ENCODE measurements around the gene ARF4. TPM values are rescaled to one million over a fixed set of nuclear protein-coding genes. Genes with fewer than 3 reads are reported as not detected.

The ARF4 gene
- total RNA-seq (2021) = 132 and 182 TPM in 2 replicates
- percentile 99 among the genes with signal in this experiment for Bru-seq, nascent RNA
- BruChase-seq, experiment 1, labeled RNA remaining after a 2-hour chase = percentile 98 among the genes with signal in this experiment
- percentile 99 among the genes with signal in this experiment for BruChase-seq, experiment 2, labeled RNA remaining after a 6-hour chase
- long read RNA-seq, transcript ARF4-201 (6 exons, 1,660 nt) = major isoform, 523 of 549 reads
- long read RNA-seq, partial matches to known transcripts = 3 of 549 reads
- long read RNA-seq, other reads (novel, unspliced or antisense) = 18 of 549 reads

DNA sequence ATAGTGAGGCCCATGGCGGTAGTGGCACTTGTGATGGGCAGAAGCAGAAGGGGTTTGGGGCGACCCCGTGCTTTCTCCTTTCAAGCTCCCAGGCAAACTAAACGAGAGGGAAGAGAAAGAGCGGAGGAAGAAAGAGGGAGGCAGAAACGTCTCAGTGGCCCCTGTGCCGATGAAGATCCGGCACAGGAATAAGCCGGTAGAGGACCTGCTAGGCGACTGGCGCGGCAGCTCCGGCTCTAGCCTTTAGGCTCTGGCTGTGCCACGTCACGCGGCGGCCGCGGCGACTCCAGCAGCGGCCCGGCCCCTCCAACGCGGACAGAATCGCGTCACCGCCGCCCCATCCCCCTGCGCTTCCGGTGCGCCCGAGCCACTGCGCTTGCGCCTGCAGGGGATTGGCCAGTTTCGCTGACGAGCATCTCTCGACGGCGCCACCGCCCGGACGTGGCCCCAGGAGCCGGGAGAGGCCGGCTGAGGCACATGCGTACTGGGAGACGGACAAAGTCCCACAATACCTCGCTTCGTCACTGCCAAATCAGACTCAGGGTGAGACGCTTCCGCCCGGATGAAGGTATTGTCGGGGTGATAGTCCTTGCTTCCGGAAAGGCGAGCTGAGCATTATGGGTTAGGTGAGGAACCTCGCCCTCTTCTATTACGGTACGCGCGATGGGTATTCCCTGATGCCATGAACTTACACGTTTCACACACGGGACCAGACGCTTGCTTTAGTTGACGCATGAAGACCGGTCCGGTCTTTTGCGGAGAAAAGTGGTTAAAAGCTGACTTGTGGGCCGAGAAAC, at the start of gene ARF4:
Gene ARF4 (minus strand): TSS at position 218 of the 797 bp plus-strand sequence. CDS start 204 bp downstream, at position 14.
- POLR2A ChIA-PET (ENCODE audit: unreplicated experiment) = interaction anchor here (0.7 to 1.4 kb wide), 10 partner anchors 12 to 710 kb away, joined by 3 to 12 read pairs (median 4); partner anchors contain the start of genes DENND6A and PDE12
- peaks cover 40% of the 10 kb centered on the region for H4K20me1 ChIP-seq (ENCODE audit: insufficient read depth)
- no peaks in the 10 kb centered on the region for H3K9me3 ChIP-seq (ENCODE audit: insufficient read depth, low read depth)
- no TSS peak for BruUV-seq (replicated peaks)
- H3K27me3 ChIP-seq (ENCODE audit: insufficient read depth, low read depth) = no peaks in the 10 kb centered on the region
- H2AFZ ChIP-seq = peak within 1 kb of the TSS; percentile 84
- peak within 1 kb of the TSS; percentile 97 for H3K27ac ChIP-seq
- H3K36me3 ChIP-seq (ENCODE audit: low read depth) = peaks cover 19% of the 10 kb centered on the region
- TF ChIP-seq CTCF (conservative IDR thresholded peaks at IDR 0.05) (no peak; the same call in 1 of the 2 replicates), EZH2 (IDR thresholded peaks at IDR 0.05; ENCODE audit: low read depth) (no peak)
- H3K9me2 ChIP-seq (ENCODE audit: insufficient read depth) = no peaks in the 10 kb centered on the region
- peak within 1 kb of the TSS; percentile 80 for H3K4me3 ChIP-seq
- H3K4me1 ChIP-seq (replicated peaks; ENCODE audit: insufficient read depth) = peaks cover 36% of the 10 kb centered on the region
- peak; percentile 97 to 99 for DNase-seq
- CTCF ChIA-PET = interaction anchor here (0.5 kb wide), 1 partner anchor 702 kb away, joined by 3 read pairs; no protein-coding TSS in a partner anchor
- H3K4me2 ChIP-seq = peak within 1 kb of the TSS; percentile 98
- H3F3A ChIP-seq (ENCODE audit: insufficient read depth, low read depth) = peaks cover 56% of the 10 kb centered on the region
- H3K79me2 ChIP-seq (ENCODE audit: low read depth) = peaks cover 63% of the 10 kb centered on the region
- intact Hi-C loops (cut with micrococcal nuclease; ENCODE audit: unreplicated experiment) = loop anchor here (1.0 to 2.0 kb wide), 3 partner anchors 41 to 158 kb away; partner anchors contain the start of genes DENND6A and PDE12

DNA sequence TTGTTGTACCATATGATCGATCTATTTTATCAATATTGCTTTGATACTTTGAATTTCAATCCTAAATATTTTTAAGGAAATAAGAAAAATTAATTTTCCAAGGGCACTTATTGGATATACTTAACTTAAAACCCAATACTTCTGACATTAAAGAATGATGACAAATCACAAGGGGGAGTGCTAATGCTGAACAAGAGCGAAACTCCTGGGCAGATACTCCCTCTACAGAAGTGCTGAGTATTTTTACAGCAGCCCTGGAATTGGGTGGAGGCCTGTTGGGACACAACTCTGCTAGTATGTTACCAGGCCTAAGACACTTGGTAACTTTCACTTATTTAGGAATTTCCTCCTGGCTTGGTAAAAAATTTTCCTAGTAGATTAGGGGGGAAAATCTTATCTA, 49.6 kb upstream of the ARF4 start:
- no TSS peak for BruUV-seq (replicated peaks)
- Histone ChIP-seq H3K4me1 (replicated peaks; ENCODE audit: insufficient read depth) (no peaks in the 10 kb centered on the region), H3K4me2 (no peak overlapping the region), H3K79me2 (ENCODE audit: low read depth) (no peaks in the 10 kb centered on the region), H2AFZ (no peak overlapping the region), H3K27ac (0 out of 2 replicates have a peak overlapping the region, but pooled peaks have one; percentile 37), H3F3A (ENCODE audit: insufficient read depth, low read depth) (0 out of 2 replicates have a peak, but pooled peaks cover 3% of the 10 kb centered on the region), H3K9me3 (ENCODE audit: insufficient read depth, low read depth) (no peaks in the 10 kb centered on the region), H3K27me3 (ENCODE audit: insufficient read depth, low read depth) (no peaks in the 10 kb centered on the region), H3K9me2 (ENCODE audit: insufficient read depth) (no peaks in the 10 kb centered on the region), H3K36me3 (ENCODE audit: low read depth) (peaks cover 16% of the 10 kb centered on the region), H3K4me3 (no peak overlapping the region), H4K20me1 (ENCODE audit: insufficient read depth) (no peaks in the 10 kb centered on the region)
- peak in 1 of 2 experiments; percentile 3 for DNase-seq
- no peak for TF ChIP-seq EZH2 (IDR thresholded peaks at IDR 0.05; ENCODE audit: low read depth)
- no peak; the same call in 1 of the 2 replicates for TF ChIP-seq CTCF (conservative IDR thresholded peaks at IDR 0.05)
- ChIA-PET POLR2A (ENCODE audit: unreplicated experiment) (interaction anchor here (0.5 kb wide), 1 partner anchor 195 kb away, joined by 6 read pairs; no protein-coding TSS in a partner anchor), CTCF (no interaction called here)
- intact Hi-C loops (cut with micrococcal nuclease; ENCODE audit: unreplicated experiment) = no loop called here

DNA sequence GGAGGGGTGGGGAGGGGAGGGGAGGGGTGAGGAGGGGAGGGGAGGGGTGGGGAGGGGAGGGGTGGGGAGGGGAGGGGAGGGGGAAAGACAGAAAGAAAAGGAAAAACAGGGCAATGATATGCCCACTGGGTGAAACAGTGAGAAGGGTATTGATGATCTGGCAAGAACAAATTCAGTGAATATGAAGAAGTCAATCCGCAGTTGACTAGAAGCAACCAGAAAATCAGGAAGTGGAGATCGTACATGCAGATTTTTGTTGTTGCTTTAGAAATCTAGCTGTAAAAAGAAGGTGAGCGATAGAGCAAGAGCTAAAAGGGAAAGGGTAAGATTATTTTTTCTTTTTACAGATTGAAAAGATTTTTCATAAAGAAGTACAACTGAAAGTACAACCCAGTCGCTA, 47.6 kb upstream of the ARF4 start:
- Histone ChIP-seq H3K4me2 (no peak overlapping the region), H3K4me1 (replicated peaks; ENCODE audit: insufficient read depth) (no peaks in the 10 kb centered on the region), H3K4me3 (no peak overlapping the region), H3K79me2 (ENCODE audit: low read depth) (no peaks in the 10 kb centered on the region), H3K36me3 (ENCODE audit: low read depth) (peaks cover 13% of the 10 kb centered on the region), H3K27ac (no peak overlapping the region), H2AFZ (no peak overlapping the region), H3K9me3 (ENCODE audit: insufficient read depth, low read depth) (no peaks in the 10 kb centered on the region), H3K9me2 (ENCODE audit: insufficient read depth) (no peaks in the 10 kb centered on the region), H3K27me3 (ENCODE audit: insufficient read depth, low read depth) (no peaks in the 10 kb centered on the region), H3F3A (ENCODE audit: insufficient read depth, low read depth) (peaks cover 6% of the 10 kb centered on the region; the same call in 1 of the 2 replicates), H4K20me1 (ENCODE audit: insufficient read depth) (no peaks in the 10 kb centered on the region)
- TF ChIP-seq CTCF (conservative IDR thresholded peaks at IDR 0.05) = no peak
- no peak for TF ChIP-seq EZH2 (IDR thresholded peaks at IDR 0.05; ENCODE audit: low read depth)
- no TSS peak for BruUV-seq (replicated peaks)
- no peak for DNase-seq
- intact Hi-C loops (cut with micrococcal nuclease; ENCODE audit: unreplicated experiment) = no loop called here
- POLR2A ChIA-PET (ENCODE audit: unreplicated experiment) = no interaction called here
- CTCF ChIA-PET = no interaction called here
